ENCODE data around the gene EFNA5.
"Not testable (repeated sequence)": the region's sequence is repeated elsewhere in the genome, so short reads cannot be mapped to it uniquely, and the experiment has no call there.

Gene EFNA5

DNA sequence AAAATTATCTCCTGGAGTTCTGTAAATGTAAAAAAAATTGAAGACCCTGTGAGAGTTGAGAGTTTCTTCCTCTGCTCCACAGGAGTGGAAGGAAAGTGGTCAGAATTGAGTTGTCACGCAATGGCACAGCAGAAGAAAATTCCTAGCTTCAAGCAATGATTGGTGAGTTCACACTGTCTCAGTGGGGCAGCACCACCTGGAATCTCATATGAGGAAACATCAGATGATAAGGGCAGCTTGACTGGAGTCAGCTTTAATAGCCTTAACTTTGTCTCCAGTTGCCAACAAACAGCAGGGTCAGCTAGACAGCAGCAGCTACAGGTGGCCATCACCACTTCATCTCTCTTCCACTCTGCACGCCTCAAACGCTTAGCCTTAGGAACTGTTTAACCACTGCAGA, 211.1 kb downstream of the EFNA5 start:
- Mint-ChIP-seq H3K36me3 (no peaks in the 10 kb centered on the region), H3K4me3 (no peak overlapping the region), H3K4me1 (peaks cover 0 to 4% of the 10 kb centered on the region in 2 donors), H3K27me3 (peaks cover 4 to 5% of the 10 kb centered on the region in 2 donors), H3K9me3 (no peaks in the 10 kb centered on the region), H3K27ac (no peak overlapping the region)
- DNase-seq (no peak), ATAC-seq (replicated peaks) (no peak)

DNA sequence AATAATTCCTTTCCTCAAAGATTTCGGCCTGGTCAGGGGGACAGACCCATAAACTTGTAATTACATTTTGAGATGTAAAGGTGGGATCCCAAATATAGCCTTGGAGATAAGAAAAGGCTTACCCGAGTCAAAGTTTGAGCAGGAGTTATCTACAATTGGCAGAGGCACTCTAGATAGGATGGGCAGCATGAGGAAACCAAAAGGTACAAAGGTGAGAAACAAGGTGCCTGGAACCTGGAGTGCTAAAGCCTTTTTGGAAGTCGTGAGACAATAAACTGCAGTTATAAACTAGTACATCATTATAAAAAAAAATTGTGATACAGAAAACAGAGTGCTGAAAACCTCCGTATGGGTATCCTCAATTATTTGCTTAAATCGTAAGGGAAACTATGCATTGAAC, 212.4 kb downstream of the EFNA5 start:
- no peaks in the 10 kb centered on the region for H3K36me3 Mint-ChIP-seq
- ATAC-seq (replicated peaks) (no peak), DNase-seq (no peak)
- no peaks in the 10 kb centered on the region for H3K4me1 Mint-ChIP-seq
- H3K27me3 Mint-ChIP-seq = peaks cover 4 to 5% of the 10 kb centered on the region in 2 donors
- H3K4me3 Mint-ChIP-seq = no peak overlapping the region
- H3K9me3 Mint-ChIP-seq = no peaks in the 10 kb centered on the region
- H3K27ac Mint-ChIP-seq = no peak overlapping the region

DNA sequence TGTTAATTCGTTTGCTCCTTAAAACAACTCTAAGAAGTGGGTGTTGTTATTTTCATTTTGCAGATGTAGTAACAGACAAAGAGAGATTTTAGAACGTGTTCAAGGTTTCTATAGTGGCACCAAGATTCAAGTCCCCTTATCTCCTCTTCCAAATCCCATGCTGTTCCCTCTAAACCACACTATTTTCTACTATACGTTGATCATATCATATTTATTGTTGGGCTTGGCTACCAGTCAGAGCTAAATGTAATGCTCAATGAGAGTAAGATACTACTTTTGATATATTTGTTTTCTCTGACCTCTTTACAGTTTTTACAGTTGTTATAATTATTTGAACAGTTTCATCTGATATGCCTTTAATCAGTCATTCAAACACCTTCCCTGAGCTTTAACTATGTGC, 212.9 kb downstream of the EFNA5 start:
- no peak overlapping the region for H3K4me3 Mint-ChIP-seq
- DNase-seq (no peak), ATAC-seq (replicated peaks) (no peak)
- H3K27me3 Mint-ChIP-seq = peaks cover 4 to 5% of the 10 kb centered on the region in 2 donors
- H3K4me1 Mint-ChIP-seq = no peaks in the 10 kb centered on the region
- no peaks in the 10 kb centered on the region for H3K36me3 Mint-ChIP-seq
- no peaks in the 10 kb centered on the region for H3K9me3 Mint-ChIP-seq
- no peak overlapping the region for H3K27ac Mint-ChIP-seq

DNA sequence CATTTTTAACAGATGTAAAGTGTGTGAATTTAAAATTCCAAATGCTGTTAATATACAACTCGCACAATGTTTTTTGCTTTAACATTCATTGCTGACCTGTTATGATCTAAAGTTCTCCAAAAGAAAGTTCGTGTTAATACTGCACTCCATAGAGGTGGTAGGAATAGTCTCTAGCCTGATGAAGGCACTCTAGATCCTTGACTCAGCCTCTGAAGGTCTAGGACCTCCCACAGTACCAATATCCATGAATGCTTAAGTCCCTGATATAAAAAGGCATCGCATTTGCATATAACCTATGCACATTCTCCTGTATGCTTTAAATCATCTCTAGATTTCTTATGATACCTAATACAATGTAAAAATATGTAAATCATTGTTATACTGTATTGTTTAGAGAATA, 213.6 kb downstream of the EFNA5 start:
- no peak for ATAC-seq (replicated peaks)
- no peaks in the 10 kb centered on the region for H3K36me3 Mint-ChIP-seq
- peaks cover 4 to 5% of the 10 kb centered on the region in 2 donors for H3K27me3 Mint-ChIP-seq
- no peak for DNase-seq
- H3K4me1 Mint-ChIP-seq = no peaks in the 10 kb centered on the region
- H3K9me3 Mint-ChIP-seq = no peaks in the 10 kb centered on the region
- no peak overlapping the region for H3K4me3 Mint-ChIP-seq
- H3K27ac Mint-ChIP-seq = no peak overlapping the region

DNA sequence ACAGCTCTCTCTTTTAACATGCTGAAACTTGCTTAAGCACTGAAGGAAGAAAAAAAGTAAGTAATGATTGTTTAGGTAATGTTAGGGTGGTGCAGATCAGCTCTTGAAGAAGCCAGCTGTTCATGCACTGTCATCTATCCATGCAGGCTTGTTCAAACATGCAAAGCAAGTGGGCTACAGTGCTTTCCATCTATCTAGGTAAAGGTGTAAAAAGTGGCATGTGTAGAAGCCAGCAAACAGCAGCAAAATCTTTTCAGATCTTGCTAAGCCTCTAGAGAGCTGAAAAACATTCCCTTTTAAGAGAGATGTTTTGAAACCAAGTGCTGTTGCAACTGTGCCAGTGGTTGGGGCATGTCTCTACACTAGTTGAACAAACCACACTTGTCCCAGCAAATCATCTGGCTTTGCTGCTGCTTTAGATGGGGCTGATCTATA, 214.4 kb downstream of the EFNA5 start:
- Mint-ChIP-seq H3K27me3 (peaks cover 2 to 5% of the 10 kb centered on the region in 2 donors), H3K4me3 (no peak overlapping the region), H3K27ac (no peak overlapping the region), H3K4me1 (no peaks in the 10 kb centered on the region), H3K9me3 (no peaks in the 10 kb centered on the region), H3K36me3 (no peaks in the 10 kb centered on the region)
- no peak for ATAC-seq (replicated peaks)
- DNase-seq = no peak

DNA sequence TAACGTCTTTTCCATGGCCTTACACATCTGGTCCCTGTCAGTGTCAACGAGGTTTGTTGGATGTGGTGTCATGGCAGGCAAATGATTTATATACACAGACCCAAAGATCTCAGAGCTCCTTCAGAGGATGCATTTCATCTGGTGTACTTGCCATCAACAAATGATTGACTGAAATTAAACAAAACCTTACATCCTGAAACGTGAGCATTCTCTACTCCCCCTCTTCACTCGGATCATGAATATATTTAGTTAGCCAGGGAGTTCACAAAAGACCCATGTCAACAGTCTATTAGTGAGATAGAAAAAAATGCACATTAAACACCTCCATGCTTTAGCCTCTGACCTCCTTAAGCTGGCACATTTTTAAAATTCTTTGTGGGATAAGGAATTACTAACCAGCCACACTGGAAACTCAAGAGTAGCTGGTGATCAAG, 215.6 kb downstream of the EFNA5 start:
- Mint-ChIP-seq H3K4me1 (no peaks in the 10 kb centered on the region), H3K36me3 (no peaks in the 10 kb centered on the region), H3K27ac (no peak overlapping the region), H3K27me3 (peaks cover 0 to 5% of the 10 kb centered on the region in 2 donors), H3K9me3 (no peaks in the 10 kb centered on the region), H3K4me3 (no peak overlapping the region)
- DNase-seq (no peak), ATAC-seq (replicated peaks) (no peak)

DNA sequence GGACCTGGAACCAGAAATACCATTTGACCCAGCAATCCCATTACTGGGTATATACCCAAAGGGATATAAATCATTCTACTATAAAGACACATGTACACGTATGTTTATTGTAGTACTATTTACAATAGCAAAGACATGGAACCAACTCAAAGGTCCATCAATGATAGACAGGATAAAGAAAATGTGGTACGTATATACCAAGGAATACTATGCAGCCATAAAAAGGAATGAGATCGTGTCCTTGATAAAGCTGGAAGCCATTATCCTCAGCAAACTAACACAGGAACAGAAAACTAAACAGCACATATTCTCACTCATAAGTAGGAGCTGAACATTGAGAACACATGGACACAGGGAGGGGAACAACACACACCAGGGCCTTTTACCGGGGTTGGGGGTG, 218.9 kb downstream of the EFNA5 start:
- H3K36me3 Mint-ChIP-seq; H3K4me1 Mint-ChIP-seq; H3K4me3 Mint-ChIP-seq; H3K9me3 Mint-ChIP-seq; H3K27ac Mint-ChIP-seq; DNase-seq; H3K27me3 Mint-ChIP-seq; ATAC-seq (replicated peaks): not testable (repeated sequence)

DNA sequence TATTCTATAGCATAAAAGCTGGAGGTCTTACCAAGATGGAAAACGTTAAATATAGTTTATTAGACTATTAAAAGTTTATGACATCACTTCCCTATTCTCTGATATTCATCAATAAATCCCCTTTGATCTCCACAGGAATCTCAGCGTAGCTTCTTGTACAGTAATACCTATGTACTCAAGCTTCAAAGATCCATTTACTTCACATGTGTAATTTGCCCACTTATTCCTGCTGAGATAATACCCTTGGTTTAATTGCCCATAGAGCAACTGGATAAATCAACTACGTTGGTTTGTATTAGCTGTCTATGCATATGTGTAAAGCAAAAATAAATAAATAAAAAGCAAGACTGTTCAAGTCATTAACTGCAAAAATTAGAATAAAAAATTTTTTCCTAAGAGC, 219.7 kb downstream of the EFNA5 start:
- Mint-ChIP-seq H3K27ac (no peak overlapping the region), H3K9me3 (peaks cover 0 to 4% of the 10 kb centered on the region in 2 donors), H3K4me1 (no peaks in the 10 kb centered on the region), H3K27me3 (peaks cover 0 to 8% of the 10 kb centered on the region in 2 donors), H3K36me3 (no peaks in the 10 kb centered on the region), H3K4me3 (no peak overlapping the region)
- DNase-seq (no peak), ATAC-seq (replicated peaks) (no peak)

DNA sequence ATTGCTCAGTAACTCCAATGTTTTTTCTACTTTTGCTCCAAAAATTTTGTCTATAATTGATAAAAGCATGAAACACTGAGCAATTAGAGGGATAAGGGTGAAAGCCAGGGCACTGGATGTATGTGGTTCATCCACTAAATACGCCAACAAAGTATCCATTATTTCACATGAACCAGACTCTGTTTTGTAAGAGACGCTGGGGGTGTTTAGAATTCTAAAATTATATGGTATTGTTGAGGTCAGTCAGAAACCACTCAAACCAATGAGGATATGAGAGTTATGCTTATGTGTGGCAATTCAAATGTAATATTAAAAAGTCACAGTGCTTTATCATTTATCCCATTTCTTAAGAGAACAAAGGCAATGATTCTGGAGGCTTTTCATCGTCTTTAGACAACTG, 220.2 kb downstream of the EFNA5 start:
- Mint-ChIP-seq H3K36me3 (no peaks in the 10 kb centered on the region), H3K4me3 (no peak overlapping the region), H3K27me3 (peaks cover 0 to 8% of the 10 kb centered on the region in 2 donors), H3K27ac (no peak overlapping the region), H3K9me3 (peaks cover 0 to 4% of the 10 kb centered on the region in 2 donors), H3K4me1 (no peaks in the 10 kb centered on the region)
- ATAC-seq (replicated peaks) (no peak), DNase-seq (no peak)

DNA sequence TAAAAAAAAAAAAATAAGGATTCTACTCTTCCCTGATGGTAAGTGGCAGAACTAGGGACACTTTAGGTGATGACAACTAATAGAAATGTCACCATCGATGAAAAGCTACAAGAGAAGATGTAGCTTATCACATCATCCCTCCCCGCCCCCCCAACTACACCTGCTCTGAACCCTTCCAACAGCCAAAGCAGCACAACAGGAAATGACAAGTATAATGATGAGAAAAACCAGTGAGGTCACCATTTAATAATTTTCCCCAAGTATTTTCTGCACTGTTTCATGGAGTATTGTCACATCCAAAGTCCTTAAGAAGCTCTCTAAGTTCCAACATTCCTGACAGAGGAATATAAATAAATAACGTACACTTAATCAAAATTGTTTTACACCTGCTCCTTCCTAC, 221.4 kb downstream of the EFNA5 start:
- Mint-ChIP-seq H3K27ac (no peak overlapping the region), H3K27me3 (peaks cover 0 to 8% of the 10 kb centered on the region in 2 donors), H3K4me1 (no peaks in the 10 kb centered on the region), H3K36me3 (no peaks in the 10 kb centered on the region), H3K9me3 (peaks cover 0 to 4% of the 10 kb centered on the region in 2 donors), H3K4me3 (no peak overlapping the region)
- ATAC-seq (replicated peaks) = no peak
- DNase-seq = no peak

DNA sequence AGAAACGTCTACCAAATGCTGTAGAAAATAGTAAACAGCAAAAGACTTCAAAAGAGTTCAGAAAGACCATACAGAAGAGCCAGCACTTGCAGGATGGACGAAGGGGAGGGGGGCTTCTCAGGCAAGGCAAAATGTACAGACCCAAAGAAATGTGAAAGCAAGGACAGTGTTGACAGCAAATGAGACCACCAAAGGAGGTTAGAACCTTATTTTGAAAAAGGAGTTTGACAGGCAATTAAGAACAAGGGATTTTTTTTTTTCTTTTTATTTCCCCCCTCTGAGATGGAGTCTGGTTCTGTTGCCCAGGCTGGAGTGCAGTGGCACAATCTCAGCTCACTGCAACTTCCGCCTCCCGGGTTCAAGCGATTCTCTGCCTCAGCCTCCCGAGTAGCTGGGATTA, 223.2 kb downstream of the EFNA5 start:
- H3K4me3 Mint-ChIP-seq = no peak overlapping the region
- peaks cover 0 to 8% of the 10 kb centered on the region in 2 donors for H3K27me3 Mint-ChIP-seq
- DNase-seq (no peak), ATAC-seq (replicated peaks) (no peak)
- no peaks in the 10 kb centered on the region for H3K36me3 Mint-ChIP-seq
- H3K27ac Mint-ChIP-seq = no peak overlapping the region
- H3K4me1 Mint-ChIP-seq = no peaks in the 10 kb centered on the region
- H3K9me3 Mint-ChIP-seq = peaks cover 0 to 4% of the 10 kb centered on the region in 2 donors

DNA sequence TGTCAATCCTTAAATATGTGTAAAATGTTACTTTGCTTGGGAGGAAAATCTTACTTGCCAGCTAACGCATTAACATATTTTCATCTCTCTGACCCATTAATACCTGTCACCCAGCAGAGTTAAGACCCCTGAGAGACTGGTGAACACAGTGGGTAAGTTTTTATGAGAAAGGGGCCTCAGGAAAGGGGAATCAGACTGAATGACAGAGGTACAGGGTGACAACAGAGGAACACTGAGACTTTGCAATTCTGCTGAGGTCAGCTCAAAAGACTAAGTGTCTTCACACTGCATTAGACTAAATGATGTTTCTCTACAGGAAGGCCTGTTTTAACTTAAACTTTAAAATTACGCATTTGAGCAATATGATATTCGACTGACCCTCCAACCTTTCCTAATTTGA, 223.8 kb downstream of the EFNA5 start:
- H3K9me3 Mint-ChIP-seq = peaks cover 0 to 4% of the 10 kb centered on the region in 2 donors
- DNase-seq (no peak), ATAC-seq (replicated peaks) (no peak)
- peaks cover 0 to 8% of the 10 kb centered on the region in 2 donors for H3K27me3 Mint-ChIP-seq
- H3K36me3 Mint-ChIP-seq = no peaks in the 10 kb centered on the region
- no peak overlapping the region for H3K4me3 Mint-ChIP-seq
- H3K4me1 Mint-ChIP-seq = no peaks in the 10 kb centered on the region
- no peak overlapping the region for H3K27ac Mint-ChIP-seq

DNA sequence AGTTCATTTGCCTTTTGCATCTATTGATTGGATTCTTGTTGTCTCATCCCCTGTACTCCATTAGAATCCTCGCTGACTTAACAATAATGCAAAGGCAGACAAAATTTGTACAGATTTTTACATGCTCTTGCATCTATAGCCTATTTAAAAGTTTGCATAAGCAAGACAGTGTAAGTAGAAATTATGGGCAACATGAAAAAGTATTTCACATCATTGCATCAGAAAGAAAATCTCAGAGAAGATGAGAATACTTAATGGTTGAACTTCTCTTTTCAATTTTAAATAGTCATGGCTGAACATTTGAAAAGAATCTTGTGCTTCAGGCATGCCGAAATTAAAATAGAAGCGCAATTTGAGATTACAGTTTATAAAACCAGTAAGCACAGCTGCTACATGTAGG, 226.4 kb downstream of the EFNA5 start:
- Mint-ChIP-seq H3K27me3 (peaks cover 0 to 8% of the 10 kb centered on the region in 2 donors), H3K27ac (no peak overlapping the region), H3K9me3 (peaks cover 1 to 6% of the 10 kb centered on the region in 2 donors), H3K4me1 (no peaks in the 10 kb centered on the region), H3K4me3 (no peak overlapping the region), H3K36me3 (no peaks in the 10 kb centered on the region)
- ATAC-seq (replicated peaks) (no peak), DNase-seq (no peak)

DNA sequence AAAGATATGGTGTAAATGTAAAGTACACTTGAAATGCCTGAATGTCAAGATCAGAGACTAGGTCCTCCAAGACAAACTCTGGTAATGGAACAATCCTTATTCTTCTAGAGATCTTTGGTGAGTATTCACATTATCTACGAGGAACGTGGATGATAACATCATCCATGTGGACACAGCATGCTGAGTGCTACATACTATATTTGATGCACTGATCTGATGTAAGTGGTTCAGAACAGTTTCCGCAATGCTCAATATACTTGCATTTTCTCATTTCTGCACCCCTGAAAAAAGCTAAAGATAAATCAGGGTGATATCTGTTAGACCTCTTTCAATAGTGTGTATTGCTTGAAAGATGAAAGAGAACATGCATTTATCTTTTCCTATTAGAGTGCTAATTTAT, 226.8 kb downstream of the EFNA5 start:
- Mint-ChIP-seq H3K9me3 (peaks cover 5 to 10% of the 10 kb centered on the region in 2 donors), H3K27me3 (peaks cover 0 to 8% of the 10 kb centered on the region in 2 donors), H3K4me1 (no peaks in the 10 kb centered on the region), H3K36me3 (no peaks in the 10 kb centered on the region), H3K27ac (no peak overlapping the region), H3K4me3 (no peak overlapping the region)
- ATAC-seq (replicated peaks) (no peak), DNase-seq (no peak)

DNA sequence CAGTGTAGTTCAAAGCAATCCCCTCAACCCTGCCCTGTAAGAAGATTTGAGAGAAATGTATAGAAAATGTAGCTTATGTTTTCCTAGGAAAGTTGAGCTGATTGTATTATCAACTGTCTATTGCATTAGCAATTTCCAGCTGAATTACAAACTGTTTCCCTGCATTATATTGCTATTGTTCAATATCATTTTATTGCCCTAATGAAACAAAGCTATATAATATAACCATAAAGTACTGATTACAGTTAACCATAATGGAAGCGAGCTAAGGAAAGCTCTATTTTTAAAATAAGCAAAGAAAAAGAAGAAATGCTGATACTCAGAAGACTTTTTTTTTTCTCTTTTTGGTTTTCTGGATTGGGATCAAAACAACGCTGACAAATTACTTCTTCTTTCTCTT, 228.3 kb downstream of the EFNA5 start:
- DNase-seq = no peak
- peaks cover 6 to 7% of the 10 kb centered on the region in 2 donors for H3K9me3 Mint-ChIP-seq

DNA sequence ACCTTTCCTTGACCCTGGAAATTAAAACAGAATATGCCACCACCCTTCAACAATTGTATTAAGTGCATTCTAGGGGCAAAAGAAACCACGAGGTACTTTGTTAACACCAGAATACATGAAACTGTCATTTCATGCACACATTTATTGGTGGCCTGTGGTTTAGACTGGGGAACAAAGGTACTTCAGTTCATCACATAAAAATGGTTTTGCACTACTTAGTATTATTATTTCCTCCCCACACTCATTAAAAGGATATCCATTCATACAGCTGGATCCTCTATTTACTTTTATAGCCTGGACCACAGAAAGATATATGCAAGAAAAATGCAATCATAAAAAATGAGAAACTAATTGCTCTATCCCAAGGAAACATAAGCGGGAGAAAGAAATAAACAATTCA, 230.9 kb downstream of the EFNA5 start:
- no peak for ATAC-seq (replicated peaks)
- Mint-ChIP-seq H3K27me3 (no peaks in the 10 kb centered on the region), H3K4me3 (no peak overlapping the region), H3K36me3 (no peaks in the 10 kb centered on the region), H3K27ac (no peak overlapping the region), H3K9me3 (peaks cover 6 to 7% of the 10 kb centered on the region in 2 donors), H3K4me1 (no peaks in the 10 kb centered on the region)
- DNase-seq = no peak

More for the DNA sequence above, 228.3 kb downstream of the EFNA5 start:
- Mint-ChIP-seq H3K4me3 (no peak overlapping the region), H3K27ac (no peak overlapping the region), H3K4me1 (no peaks in the 10 kb centered on the region), H3K27me3 (peaks cover 0 to 3% of the 10 kb centered on the region in 2 donors), H3K36me3 (no peaks in the 10 kb centered on the region)
- no peak for ATAC-seq (replicated peaks)
